HG03378 (cell line): ENCODE data around the gene HSD17B4.
A peak's percentile ranks its signal among the peaks of the same experiment; 100 is the strongest.
"Not testable (repeated sequence)": the region's sequence is repeated elsewhere in the genome, so short reads cannot be mapped to it uniquely, and the experiment has no call there.

Experiments
- ATAC-seq: cut with Tn5 transposase; IDR thresholded peaks from one replicate; pipeline ENCODE4 v1.9.1; 2021; ENCODE audit warnings: mild to moderate bottlenecking, moderate library complexity; ENCODE audit not compliant: unreplicated experiment

HSD17B4 gene

GRCh38 chr5:119476341-119476740, 24.0 kb downstream of the HSD17B4 start:
- no peak for ATAC-seq

GRCh38 chr5:119478781-119479180, 26.5 kb downstream of the HSD17B4 start:
- no peak for ATAC-seq

GRCh38 chr5:119480629-119481028, 28.3 kb downstream of the HSD17B4 start:
- ATAC-seq: not testable (repeated sequence)

GRCh38 chr5:119483155-119483554, 30.9 kb downstream of the HSD17B4 start:
- no peak for ATAC-seq

GRCh38 chr5:119484884-119485283, 32.6 kb downstream of the HSD17B4 start:
- ATAC-seq: no peak

- ATAC-seq: no peak
Observed at GRCh38 chr5:119501671-119502179, 49.4 kb downstream of the HSD17B4 start.

- not testable (repeated sequence) for ATAC-seq
Observed at GRCh38 chr5:119503939-119504338, 51.6 kb downstream of the HSD17B4 start.

- ATAC-seq: no peak
Observed at GRCh38 chr5:119512277-119512676, 60.0 kb downstream of the HSD17B4 start.

- no peak for ATAC-seq
Observed at GRCh38 chr5:119515192-119515591, 62.9 kb downstream of the HSD17B4 start.

GRCh38 chr5:119517115-119517514, 64.8 kb downstream of the HSD17B4 start:
- not testable (repeated sequence) for ATAC-seq

GRCh38 chr5:119521232-119521631, 68.9 kb downstream of the HSD17B4 start:
- no peak for ATAC-seq

GRCh38 chr5:119522841-119523240, 70.5 kb downstream of the HSD17B4 start:
- no peak for ATAC-seq

- ATAC-seq: no peak
Observed at GRCh38 chr5:119524485-119524884, 72.2 kb downstream of the HSD17B4 start.

- no peak for ATAC-seq
Observed at GRCh38 chr5:119527351-119527750, 75.1 kb downstream of the HSD17B4 start.

GRCh38 chr5:119529811-119530210, 77.5 kb downstream of the HSD17B4 start:
- no peak for ATAC-seq

GRCh38 chr5:119532637-119533036, 80.3 kb downstream of the HSD17B4 start:
- no peak for ATAC-seq

GRCh38 chr5:119537704-119538103, 85.4 kb downstream of the HSD17B4 start:
- peak; percentile 100 for ATAC-seq

GRCh38 chr5:119541716-119542115, 89.4 kb downstream of the HSD17B4 start:
- ATAC-seq: no peak

GRCh38 chr5:119551819-119552218, 99.5 kb downstream of the HSD17B4 start:
- ATAC-seq: no peak

- ATAC-seq: no peak
Observed at GRCh38 chr5:119554597-119554996, 102.3 kb downstream of the HSD17B4 start.

GRCh38 chr5:119570910-119571309, 118.6 kb downstream of the HSD17B4 start:
- no peak for ATAC-seq

GRCh38 chr5:119578937-119579336, 126.6 kb downstream of the HSD17B4 start:
- peak; percentile 49 for ATAC-seq

GRCh38 chr5:119582987-119583386, 130.7 kb downstream of the HSD17B4 start:
- no peak for ATAC-seq
